Inferior parietal cortex (tissue), 1 donor: Measurements from ENCODE around the gene SEC16A.

Experiments used
- DNase-seq: peaks from one replicate; pipeline ENCODE4 v3.0.0-alpha.2; 2016; ENCODE audit errors: extremely low spot score

Gene SEC16A

GRCh38 chr9:136486823-136487620, 4.2 kb upstream of the SEC16A start:
- DNase-seq, result no peak

DNA sequence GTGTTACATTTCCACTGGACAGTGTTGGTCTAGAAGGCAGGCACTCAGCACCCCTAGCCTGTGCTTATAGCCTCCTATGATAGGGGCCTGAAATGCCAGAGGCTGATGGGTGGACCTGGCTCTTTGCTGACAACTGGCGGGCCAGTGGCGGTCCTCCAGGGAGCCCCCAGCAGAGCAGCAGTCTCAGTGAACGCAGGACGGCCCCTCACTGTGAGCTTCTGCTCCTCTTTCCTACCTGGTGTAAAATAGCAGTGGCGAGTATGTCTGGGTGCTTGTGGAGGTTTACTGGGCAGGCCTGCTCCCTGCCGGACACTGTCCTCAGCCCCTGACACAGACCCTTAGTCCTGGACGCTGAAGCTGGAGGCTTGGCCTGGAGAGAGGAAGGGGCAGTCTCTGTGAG, 3.3 kb upstream of the SEC16A start:
- no peak for DNase-seq

GRCh38 chr9:136485049-136486045, 2.5 kb upstream of the SEC16A start:
- DNase-seq, result peak; percentile 88

GRCh38 chr9:136484153-136485048, 1.6 kb upstream of the SEC16A start:
- no peak for DNase-seq

DNA sequence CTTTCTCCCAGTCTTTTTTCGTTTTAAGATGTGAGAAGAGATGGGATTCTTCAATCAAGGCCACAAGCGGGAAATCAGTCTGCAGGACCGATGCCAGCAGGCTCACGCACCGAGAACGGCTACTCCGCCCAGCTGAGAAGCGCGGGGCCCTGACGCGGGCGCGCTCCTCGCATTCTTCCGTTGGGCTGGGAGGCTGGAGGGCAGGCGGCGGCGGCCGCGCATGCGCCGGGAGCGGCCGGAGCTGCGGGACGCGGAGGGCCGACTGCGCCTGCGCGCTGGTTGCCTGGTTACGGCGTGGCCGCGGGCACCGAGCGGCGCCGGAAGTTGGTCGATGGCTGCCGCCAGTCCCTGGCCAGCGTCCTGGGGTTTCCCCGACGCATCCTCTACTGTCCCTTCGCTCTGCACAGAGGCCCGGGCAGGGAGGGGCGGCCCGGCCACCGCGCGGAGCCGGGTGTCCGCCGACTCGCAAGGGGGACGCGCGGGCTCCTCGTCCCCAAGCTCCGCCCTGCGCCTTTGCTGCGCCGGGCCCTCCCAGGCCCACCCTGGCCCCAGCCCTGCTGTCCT, 831 bp upstream of the SEC16A start:
- peak; percentile 86 for DNase-seq

DNA sequence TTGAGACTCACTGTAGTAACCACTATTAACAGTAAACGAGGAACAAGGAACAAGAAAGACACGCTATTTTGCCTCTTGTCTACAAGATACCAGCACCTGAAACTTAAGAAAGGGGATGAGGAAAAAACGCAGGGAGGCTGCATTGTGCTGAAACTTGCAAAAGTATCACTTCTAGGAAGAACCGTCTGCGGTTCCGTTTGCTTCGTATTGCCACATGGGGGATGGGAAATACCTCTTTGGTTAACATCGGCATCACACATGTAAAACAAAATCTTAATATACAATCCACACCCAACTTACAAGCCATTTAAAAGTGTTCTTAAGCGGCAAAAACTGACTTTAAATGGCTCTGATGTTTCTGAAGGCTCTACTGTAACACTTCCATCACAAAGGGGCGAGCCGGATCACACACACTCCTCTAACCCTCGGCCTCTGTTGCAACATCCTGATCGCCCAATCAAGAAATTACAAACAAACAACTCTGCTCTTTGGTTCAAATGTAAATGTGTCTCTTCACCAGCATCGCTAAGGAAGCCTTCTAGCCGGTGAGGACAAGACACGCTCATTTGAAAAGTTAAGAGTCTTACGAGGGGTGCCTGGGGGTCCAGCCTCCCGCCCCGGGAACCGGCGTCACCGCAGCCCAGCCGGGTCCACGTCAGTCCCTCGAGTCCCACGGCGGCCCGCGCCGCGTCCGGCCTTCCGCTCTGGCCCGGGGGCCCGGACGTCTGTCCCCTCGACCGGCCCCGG, 621 bp downstream of the SEC16A start:
- DNase-seq, result peak; percentile 4

DNA sequence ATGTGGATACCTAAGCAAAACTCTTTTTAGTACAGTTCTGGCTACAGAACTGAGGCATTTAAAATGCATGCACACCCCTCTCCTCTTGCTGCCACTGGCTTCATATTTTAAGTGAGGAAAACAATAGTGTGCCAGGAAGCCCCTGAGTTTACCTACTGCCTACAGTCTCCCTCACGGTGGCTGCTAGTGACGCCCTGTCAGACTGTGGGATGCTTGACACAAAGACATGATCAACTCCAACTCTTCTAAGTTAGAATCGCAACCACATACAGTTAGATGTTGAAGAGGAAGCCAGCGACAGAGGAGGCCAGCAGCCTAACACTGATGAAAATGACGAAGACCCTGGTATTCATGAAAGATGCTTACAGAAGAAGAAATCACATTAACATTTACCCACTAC, 1.3 kb downstream of the SEC16A start:
- no peak for DNase-seq

GRCh38 chr9:136476369-136477150, 6.3 kb downstream of the SEC16A start:
- no peak for DNase-seq

DNA sequence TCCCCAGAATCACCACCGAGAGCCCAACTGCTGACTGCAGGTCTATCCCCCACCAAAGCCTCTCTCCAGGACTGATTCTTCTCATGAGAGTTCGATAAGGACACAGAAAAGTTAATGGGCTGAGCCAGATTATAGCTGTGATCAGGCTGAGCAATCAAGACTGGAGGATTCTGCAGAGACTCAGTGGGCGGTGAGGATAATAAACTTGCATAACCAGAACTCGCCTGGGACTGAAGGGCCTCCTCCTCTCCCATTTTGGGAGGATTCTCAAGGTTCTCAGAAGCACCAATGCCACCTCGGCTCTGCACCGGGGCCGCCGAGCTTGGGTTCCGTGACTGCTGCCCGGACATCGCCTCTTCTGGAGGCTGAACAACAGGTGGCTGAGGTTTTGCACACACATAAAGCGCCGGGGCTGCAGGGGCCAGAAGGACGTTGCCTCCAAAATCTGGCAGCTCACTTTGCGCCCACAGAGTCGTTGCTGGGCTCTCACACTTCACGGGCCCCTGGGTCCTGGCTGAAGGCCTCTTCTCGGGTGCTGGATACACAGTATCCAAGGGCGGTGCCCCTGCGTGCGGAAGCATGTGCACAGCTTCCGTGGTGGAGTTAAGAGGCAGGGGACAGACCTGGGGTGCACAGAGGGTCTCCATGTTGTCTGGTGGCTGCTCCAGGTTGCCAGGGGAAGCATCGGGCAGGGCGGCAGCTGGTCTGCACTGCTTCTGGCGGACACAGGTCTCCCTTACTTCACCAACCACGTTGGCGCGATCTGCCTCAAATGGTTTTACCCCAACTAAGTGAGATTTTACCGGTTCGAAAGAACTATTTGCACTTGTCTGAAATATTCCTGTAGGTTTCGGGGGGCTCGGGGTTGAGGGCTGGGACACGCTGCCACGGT, 7.6 kb downstream of the SEC16A start:
- no peak for DNase-seq

DNA sequence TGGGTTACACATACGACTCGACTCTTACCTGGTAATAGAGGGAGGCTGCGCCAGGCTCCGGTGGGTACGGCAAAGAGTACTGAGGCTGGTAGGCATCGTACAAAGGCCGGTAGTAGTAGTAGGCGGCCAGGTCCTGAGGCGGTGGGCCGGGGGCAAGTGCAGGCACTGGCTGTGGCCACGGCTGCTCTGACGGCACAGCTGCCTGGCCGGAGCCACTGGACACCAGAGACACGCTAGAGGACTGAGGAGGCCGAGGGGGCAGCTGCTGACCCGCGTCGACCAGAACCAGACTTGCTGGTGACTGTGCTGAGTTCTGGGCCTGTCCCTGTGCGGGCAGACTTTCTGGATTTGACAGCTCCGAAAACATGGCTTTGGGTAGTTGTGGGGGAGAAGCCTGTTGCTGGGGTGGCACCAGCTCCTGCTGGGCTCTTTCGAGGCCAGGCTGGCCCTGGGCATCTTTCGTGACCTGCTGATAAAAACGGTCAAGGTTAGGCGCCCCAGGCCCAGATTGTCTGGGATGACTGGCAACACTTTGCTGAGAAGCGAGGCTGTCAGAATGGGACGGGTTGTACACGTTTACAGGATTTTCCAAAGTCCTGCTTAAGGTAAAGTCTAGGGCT, 8.7 kb downstream of the SEC16A start:
- DNase-seq, result no peak

GRCh38 chr9:136473354-136473721, 9.5 kb downstream of the SEC16A start:
- DNase-seq, result no peak

DNA sequence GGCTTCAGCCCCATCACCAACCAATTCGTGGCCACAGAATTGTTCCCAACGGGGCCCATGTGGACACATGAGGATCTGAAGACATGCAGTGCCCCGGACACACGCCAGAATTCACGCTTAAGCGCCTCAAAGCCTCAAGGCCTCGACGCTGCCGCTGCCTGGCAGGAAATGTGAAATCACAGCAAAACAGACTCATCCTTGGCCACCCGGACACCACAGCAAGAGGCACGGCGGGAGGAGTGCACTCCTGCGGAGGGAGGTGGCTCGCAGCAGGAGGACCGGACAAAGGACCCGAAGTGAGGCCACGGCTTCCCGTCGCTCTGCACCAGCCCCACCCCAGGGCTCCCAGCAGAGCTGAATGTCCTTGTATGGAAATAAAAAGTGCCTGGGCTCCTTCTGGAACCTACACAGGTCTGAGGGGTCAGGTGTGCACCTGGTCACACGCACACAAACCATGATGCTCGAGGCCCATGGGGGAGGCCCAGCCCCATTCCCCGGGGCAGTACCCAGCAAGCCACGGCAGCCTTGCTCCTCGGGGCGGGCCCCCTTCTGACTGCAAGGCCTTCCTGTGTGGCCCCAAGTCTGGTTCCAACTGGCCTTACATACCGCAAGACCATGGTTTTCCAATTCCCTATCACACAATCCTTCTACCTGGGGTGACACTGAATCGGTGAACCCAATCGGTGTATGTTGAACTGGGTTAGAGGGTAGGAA, 10.0 kb downstream of the SEC16A start:
- no peak for DNase-seq

DNA sequence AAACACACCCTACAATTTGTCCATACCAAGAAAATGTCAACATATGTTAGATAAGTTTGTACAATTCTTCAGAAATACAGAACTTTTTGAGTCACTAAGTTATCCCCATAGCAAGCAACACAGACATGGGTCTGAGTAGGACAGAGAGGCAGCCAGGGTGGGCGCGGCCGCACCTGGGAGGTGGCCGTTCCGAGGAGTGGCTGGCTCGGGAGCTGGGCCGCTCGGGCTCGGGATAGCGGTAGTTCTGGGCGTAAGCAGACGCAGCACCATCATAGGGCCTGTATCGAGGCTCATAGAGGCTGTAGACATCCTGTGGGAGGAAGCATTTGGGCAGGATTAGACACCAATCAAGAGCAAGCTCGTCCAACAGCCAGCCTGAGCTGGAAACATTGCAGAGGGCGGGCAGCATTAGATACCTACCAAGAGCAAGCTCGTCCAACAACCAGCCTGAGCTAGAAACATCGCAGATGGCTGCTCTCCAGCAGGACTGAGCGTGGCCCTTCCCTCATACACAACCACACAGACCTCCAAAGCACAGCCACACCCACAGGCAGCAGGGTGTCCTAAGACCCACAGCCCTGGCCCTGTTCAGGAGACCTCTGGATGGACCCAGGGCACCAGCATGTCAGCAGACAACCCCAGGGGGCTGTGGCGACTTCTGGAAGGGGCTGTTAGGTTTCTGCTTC, 10.9 kb downstream of the SEC16A start:
- no peak for DNase-seq

DNA sequence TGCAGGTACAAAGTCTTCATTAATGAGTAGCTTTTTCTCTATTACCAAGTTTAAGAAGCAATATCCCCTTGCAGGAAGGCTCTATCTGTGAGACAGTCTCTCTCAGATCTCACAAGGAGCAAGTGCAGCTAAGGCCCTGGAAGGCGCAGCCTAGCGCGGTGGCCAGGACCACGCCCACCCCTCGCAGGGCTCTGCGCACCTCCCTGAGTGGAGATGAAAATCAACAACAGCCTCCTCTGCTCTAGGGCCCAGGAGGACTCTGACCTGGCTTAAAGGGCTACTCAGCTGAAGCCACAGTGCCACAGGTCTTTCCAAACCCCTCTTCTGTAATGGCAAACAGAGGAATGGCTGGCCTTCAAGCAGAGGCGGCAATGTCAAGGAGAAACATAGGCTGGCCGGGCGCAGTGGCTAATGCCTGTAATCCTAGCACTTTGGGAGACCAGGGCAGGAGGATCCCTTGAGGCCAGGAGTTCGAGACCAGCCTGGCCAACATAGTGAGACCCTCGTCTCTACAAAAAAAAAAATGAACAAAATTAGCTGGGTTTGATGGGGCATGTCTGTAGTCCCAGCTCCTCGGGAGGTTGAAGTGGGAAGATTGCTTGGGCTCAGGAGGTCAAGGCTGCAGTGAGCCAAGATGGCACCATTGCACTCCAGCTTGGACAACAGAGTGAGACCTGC, 11.9 kb downstream of the SEC16A start:
- DNase-seq, result no peak

- no peak for DNase-seq
Observed at GRCh38 chr9:136470356-136470755, 12.5 kb downstream of the SEC16A start.

DNA sequence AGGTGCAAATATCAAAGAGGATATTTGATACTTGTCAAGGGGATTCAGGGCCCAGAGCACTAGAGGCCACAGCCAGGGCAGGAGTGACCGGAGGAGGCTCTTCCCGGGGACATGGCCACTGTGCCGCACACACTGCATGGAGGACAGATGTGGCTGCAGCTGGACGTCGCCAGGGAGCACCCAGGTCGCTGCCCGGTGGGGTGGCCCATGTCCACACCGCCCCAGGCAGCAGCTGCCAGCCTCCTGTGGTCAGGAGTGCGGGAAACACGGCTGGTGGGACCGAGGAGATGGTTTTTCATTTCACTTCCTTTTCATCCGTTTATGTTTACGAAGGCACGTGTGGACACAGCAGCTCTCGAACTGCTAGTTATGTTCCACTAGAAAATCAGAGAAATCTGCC, 15.1 kb downstream of the SEC16A start:
- no peak for DNase-seq

DNA sequence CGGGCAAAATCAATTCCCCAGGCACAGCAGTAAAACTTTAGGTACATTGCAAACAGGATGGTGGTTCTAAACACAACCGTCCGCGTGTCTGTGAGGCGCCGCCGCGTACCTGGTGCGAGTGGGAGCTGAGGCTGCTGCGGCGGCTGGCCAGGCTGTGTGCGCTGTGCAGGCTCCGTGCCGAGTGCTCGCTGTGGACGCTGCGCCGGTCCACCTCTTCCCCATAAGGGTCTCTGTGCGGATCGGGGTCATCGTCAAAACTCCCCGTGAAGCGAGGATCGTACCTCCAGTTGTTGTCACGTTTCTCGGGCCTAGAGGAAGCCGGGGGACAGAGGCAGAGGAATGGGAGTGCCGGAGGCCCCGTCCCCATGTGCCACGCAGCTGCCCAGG, 16.7 kb downstream of the SEC16A start:
- DNase-seq, result no peak
